Endodermal cell (in vitro differentiated cells): ENCODE data around the gene ZNF525. TPM values are rescaled to one million over a fixed set of nuclear protein-coding genes. Genes with fewer than 3 reads are reported as not detected.
"Not testable (repeated sequence)": the region's sequence is repeated elsewhere in the genome, so short reads cannot be mapped to it uniquely, and the experiment has no call there.

Experiments
- DNase-seq: peaks from one replicate; pipeline ENCODE4 v3.0.0-alpha.2; 2017
- H3K27ac ChIP-seq: 2 replicates; pipeline ENCODE4 v1.5.1; 2013; ENCODE audit warnings: mild to moderate bottlenecking, low read depth, low read length, moderate library complexity
- H3K27me3 ChIP-seq: 2 replicates; pipeline ENCODE4 v1.6.1; 2013; ENCODE audit warnings: mild to moderate bottlenecking, low read length, moderate library complexity; ENCODE audit not compliant: insufficient read depth, control insufficient read depth, poor library complexity, severe bottlenecking
- H3K36me3 ChIP-seq: 2 replicates; pipeline ENCODE4 v1.7.0; 2013; ENCODE audit warnings: mild to moderate bottlenecking, low read length, moderate library complexity; ENCODE audit not compliant: control insufficient read depth, insufficient read depth
- H3K4me1 ChIP-seq: one replicate; pipeline ENCODE4 v1.7.0; 2013; ENCODE audit warnings: low read length; ENCODE audit not compliant: control insufficient read depth, insufficient read depth
- H3K4me3 ChIP-seq: 2 replicates; pipeline ENCODE4 v1.5.1; 2013; ENCODE audit warnings: mild to moderate bottlenecking, low read length, moderate library complexity
- H3K9ac ChIP-seq: 2 replicates; pipeline ENCODE4 v1.6.1; 2013; ENCODE audit warnings: mild to moderate bottlenecking, low read length, moderate library complexity; ENCODE audit not compliant: poor library complexity, severe bottlenecking; ENCODE audit errors: extremely low read depth
- H3K9me3 ChIP-seq: 2 replicates; pipeline ENCODE4 v1.6.1; 2013; ENCODE audit warnings: mild to moderate bottlenecking, low read length, moderate library complexity; ENCODE audit not compliant: control insufficient read depth
- H3K27ac Mint-ChIP-seq: 2 replicates; pipeline ENCODE4 v1.8.0; 2020; ENCODE audit warnings: mixed read lengths
- H3K27me3 Mint-ChIP-seq: 2 replicates; pipeline ENCODE4 v1.8.0; 2021; ENCODE audit warnings: mild to moderate bottlenecking, mixed read lengths; ENCODE audit not compliant: insufficient read depth
- H3K36me3 Mint-ChIP-seq: 2 replicates; pipeline ENCODE4 v1.8.0; 2020; ENCODE audit warnings: low read depth, mixed read lengths
- H3K4me1 Mint-ChIP-seq: 2 replicates; pipeline ENCODE4 v1.8.0; 2020; ENCODE audit warnings: mixed read lengths
- H3K4me3 Mint-ChIP-seq: 2 replicates; pipeline ENCODE4 v1.8.0; 2020; ENCODE audit warnings: mild to moderate bottlenecking, moderate library complexity, mixed read lengths
- H3K9me3 Mint-ChIP-seq: 2 replicates; pipeline ENCODE4 v1.8.0; 2020; ENCODE audit warnings: mild to moderate bottlenecking, mixed read lengths
- CTCF ChIP-seq: fragments of 200-600 bp; sonication (generic); conservative IDR thresholded peaks from 2 replicates; pipeline ENCODE4 v1.5.0; 2021; ENCODE audit warnings: antibody characterized with exemption, mild to moderate bottlenecking
- WGBS, 2 experiments: methylation state at CpG; one replicate each; pipeline versions ENCODE4 v1.1.5 to v1.1.7; 2013; ENCODE audit warnings: missing lambda C conversion rate in 2 of 2, mixed read lengths in 1 of 2; ENCODE audit not compliant: insufficient coverage in 1 of 2, insufficient read length in 1 of 2; 5-methylcytosine and 5-hydroxymethylcytosine counted together
- total RNA-seq, 2 donors: library from RNA; stranded (reverse); fragmentation: NEBNext Ultra II Directional in 1 of 2; extraction: Animal tissue kit (Norgen Biotek cat#: 25700) in 1 of 2; gene quantifications; 2 replicates in 1 of 2; 3 replicates in 1 of 2; pipeline ENCODE4 v1.2.1, GENCODE V29; 2021

The ZNF525 gene
- total RNA-seq, 2 donors from 2014 or later: 42.2 to 48.8 TPM

GRCh38 chr19:53422551-53422950 lies 57.0 kb downstream of the ZNF525 start:
- TF ChIP-seq CTCF: no peak
- peak overlapping the region; percentile 61 for H3K27ac Mint-ChIP-seq
- peak; percentile 47 for DNase-seq
- peaks cover 9% of the 10 kb centered on the region for H3K36me3 Mint-ChIP-seq
- no peaks in the 10 kb centered on the region for H3K9me3 Mint-ChIP-seq
- H3K9ac ChIP-seq: no peak overlapping the region
- H3K4me3 Mint-ChIP-seq: peak overlapping the region; percentile 42
- H3K27me3 ChIP-seq: no peaks in the 10 kb centered on the region
- no peaks in the 10 kb centered on the region for H3K36me3 ChIP-seq
- H3K4me1 ChIP-seq: peaks cover 5% of the 10 kb centered on the region
- peaks cover 1% of the 10 kb centered on the region for H3K9me3 ChIP-seq
- no peak overlapping the region for H3K27ac ChIP-seq
- WGBS, 2 experiments: 89 to 100% methylated on average over 2 to 5 of the region's 5 CpGs
- H3K4me3 ChIP-seq: no peak overlapping the region
- H3K27me3 Mint-ChIP-seq: no peaks in the 10 kb centered on the region
- H3K4me1 Mint-ChIP-seq: peaks cover 40% of the 10 kb centered on the region

- not testable (repeated sequence) for DNase-seq
Observed at GRCh38 chr19:53423074-53423473, 57.6 kb downstream of the ZNF525 start.

GRCh38 chr19:53423680-53424079 lies 58.2 kb downstream of the ZNF525 start:
- not testable (repeated sequence) for H3K27ac Mint-ChIP-seq, H3K4me1 ChIP-seq, H3K27me3 Mint-ChIP-seq, H3K9me3 Mint-ChIP-seq, H3K27me3 ChIP-seq, H3K9ac ChIP-seq, H3K36me3 ChIP-seq, H3K9me3 ChIP-seq, H3K27ac ChIP-seq
- peak; percentile 55 for DNase-seq
- peak overlapping the region; percentile 58 for H3K4me3 ChIP-seq
- WGBS, 2 experiments: 91% methylated on average over 5 of the region's 8 CpGs; no CpG with 5 or more reads in 1 of the 2 experiments
- Mint-ChIP-seq H3K4me1 (peaks cover 40% of the 10 kb centered on the region), H3K36me3 (peaks cover 13% of the 10 kb centered on the region), H3K4me3 (peak overlapping the region; percentile 42)
- TF ChIP-seq CTCF: peak; percentile 61

More at GRCh38 chr19:53423074-53423473, 57.6 kb downstream of the ZNF525 start:
- not testable (repeated sequence) for H3K9me3 ChIP-seq, H3K4me1 ChIP-seq, H3K9me3 Mint-ChIP-seq, H3K4me3 ChIP-seq, H3K27me3 Mint-ChIP-seq, H3K9ac ChIP-seq, H3K36me3 ChIP-seq, H3K27me3 ChIP-seq, H3K27ac Mint-ChIP-seq, H3K36me3 Mint-ChIP-seq, H3K27ac ChIP-seq
- WGBS, 2 experiments: 60% methylated on average over 4 of the region's 13 CpGs; no CpG with 5 or more reads in 1 of the 2 experiments
- H3K4me3 Mint-ChIP-seq: peak overlapping the region; percentile 42
- H3K4me1 Mint-ChIP-seq: peaks cover 40% of the 10 kb centered on the region
